CD8-positive, alpha-beta memory T cell (primary cell): ENCODE measurements around the gene GPR150. TPM values are rescaled to one million over a fixed set of nuclear protein-coding genes. Genes with fewer than 3 reads are reported as not detected.

Experiments
- CTCF ChIA-PET: fragments of 350-600 bp; sonication (Branson Sonifier 250); formaldehyde crosslinking; loops from one replicate; lab custom pipeline; 2021; ENCODE audit warnings: antibody characterized with exemption; lab: Charles Lee
- POLR2A ChIA-PET: fragments of 350-600 bp; sonication (Branson Sonifier 250); formaldehyde crosslinking; loops from one replicate; lab custom pipeline; 2021; ENCODE audit warnings: antibody characterized with exemption; lab: Charles Lee
- DNase-seq, 5 donors: peaks; one replicate each; pipeline versions ENCODE4 v3.0.0 to v3.0.0-alpha.2; 2020 to 2022; ENCODE audit warnings: mixed read lengths in 1 of 5
- H3K27ac ChIP-seq: one replicate; pipeline ENCODE4 v1.7.0; 2013; ENCODE audit warnings: low read depth, mild to moderate bottlenecking, low read length, moderate library complexity
- H3K27me3 ChIP-seq: 2 replicates; pipeline ENCODE4 v1.7.0; 2013; ENCODE audit warnings: low read length, mild to moderate bottlenecking; ENCODE audit not compliant: insufficient read depth, poor library complexity, severe bottlenecking
- H3K36me3 ChIP-seq: 2 replicates; pipeline ENCODE4 v1.7.0; 2013; ENCODE audit warnings: mild to moderate bottlenecking, low read length, moderate library complexity; ENCODE audit not compliant: insufficient read depth
- H3K4me1 ChIP-seq: 2 replicates; pipeline ENCODE4 v1.7.0; 2013; ENCODE audit warnings: mild to moderate bottlenecking, low read length, moderate library complexity; ENCODE audit not compliant: insufficient read depth
- H3K4me3 ChIP-seq: 2 replicates; pipeline ENCODE4 v1.7.0; 2013; ENCODE audit warnings: mild to moderate bottlenecking, low read length
- H3K9me3 ChIP-seq: 2 replicates; pipeline ENCODE4 v1.7.0; 2013; ENCODE audit warnings: mild to moderate bottlenecking, low read length
- H3K27ac Mint-ChIP-seq, 8 donors: one replicate each; pipeline ENCODE4 v1.8.0; 2020 to 2021; ENCODE audit warnings: mixed read lengths in 8 of 8, mild to moderate bottlenecking in 6 of 8, inconsistent platforms in 3 of 8, moderate library complexity in 3 of 8
- H3K27me3 Mint-ChIP-seq, 2 donors: one replicate each; pipeline ENCODE4 v1.8.0; 2020 to 2021; ENCODE audit warnings: mixed read lengths in 2 of 2, mild to moderate bottlenecking in 1 of 2, moderate library complexity in 1 of 2
- H3K36me3 Mint-ChIP-seq, 3 donors: one replicate each; pipeline ENCODE4 v1.8.0; 2020 to 2021; ENCODE audit warnings: mixed read lengths in 3 of 3, inconsistent platforms in 1 of 3, mild to moderate bottlenecking in 1 of 3
- H3K4me1 Mint-ChIP-seq, 3 donors: one replicate each; pipeline ENCODE4 v1.8.0; 2020 to 2021; ENCODE audit warnings: mixed read lengths in 3 of 3, inconsistent platforms in 1 of 3, mild to moderate bottlenecking in 1 of 3
- H3K4me3 Mint-ChIP-seq, 7 donors: one replicate each; pipeline ENCODE4 v1.8.0; 2020 to 2021; ENCODE audit warnings: mixed read lengths in 7 of 7, mild to moderate bottlenecking in 6 of 7, moderate library complexity in 4 of 7, inconsistent platforms in 2 of 7
- H3K9me3 Mint-ChIP-seq, 5 donors: one replicate each; pipeline ENCODE4 v1.8.0; 2020 to 2022; ENCODE audit warnings: mixed read lengths in 5 of 5, mild to moderate bottlenecking in 3 of 5, moderate library complexity in 2 of 5, inconsistent platforms in 1 of 5
- polyA plus RNA-seq: library from polyadenylated mRNA; unstranded; fragments of 300-500 nt; fragmentation: Illumina TruSeq; gene quantifications from one replicate; pipeline ENCODE4 v1.2.3, GENCODE V29; 2021
- total RNA-seq, 2 experiments: library from RNA; stranded (reverse); gene quantifications; one replicate each; pipeline ENCODE4 v1.2.3, GENCODE V29; 2021

The GPR150 gene
- total and polyA plus RNA-seq, 3 experiments from 2014 or later, result 0.18 to 2.8 (median 0.26) TPM

- DNase-seq, result no peak
- Histone ChIP-seq H3K9me3 (no peaks in the 10 kb centered on the region), H3K4me3 (no peak overlapping the region), H3K4me1 (no peaks in the 10 kb centered on the region), H3K36me3 (no peaks in the 10 kb centered on the region), H3K27me3 (no peaks in the 10 kb centered on the region), H3K27ac (no peak overlapping the region)
- Mint-ChIP-seq H3K36me3 (no peaks in the 10 kb centered on the region), H3K27me3 (peaks cover 0 to 2% of the 10 kb centered on the region in 2 donors), H3K4me3 (no peak overlapping the region), H3K27ac (no peak overlapping the region), H3K4me1 (no peaks in the 10 kb centered on the region), H3K9me3 (no peaks in the 10 kb centered on the region)
- ChIA-PET POLR2A (no interaction called here), CTCF (no interaction called here)
Observed at GRCh38 chr5:95669985-95670384, 50.1 kb downstream of the GPR150 start.

GRCh38 chr5:95670568-95670967, 50.7 kb downstream of the GPR150 start:
- Mint-ChIP-seq H3K9me3 (no peaks in the 10 kb centered on the region), H3K27me3 (peaks cover 2 to 3% of the 10 kb centered on the region in 2 donors), H3K27ac (no peak overlapping the region), H3K4me1 (no peaks in the 10 kb centered on the region), H3K4me3 (no peak overlapping the region), H3K36me3 (no peaks in the 10 kb centered on the region)
- POLR2A ChIA-PET, result no interaction called here
- no peaks in the 10 kb centered on the region for H3K36me3 ChIP-seq
- H3K4me3 ChIP-seq, result no peak overlapping the region
- H3K27ac ChIP-seq, result no peak overlapping the region
- DNase-seq, result no peak
- H3K27me3 ChIP-seq, result no peaks in the 10 kb centered on the region
- no peaks in the 10 kb centered on the region for H3K9me3 ChIP-seq
- H3K4me1 ChIP-seq, result no peaks in the 10 kb centered on the region
- CTCF ChIA-PET, result no interaction called here

Other genes with a start within 250 kb of the GPR150 start
- not detected for gene FAM81B, start 228.7 kb upstream of the GPR150 start, total RNA-seq
- gene FAM81B, start 228.7 kb upstream of the GPR150 start, polyA plus RNA-seq, result not detected
- 10 to 100 TPM; 65.2 to 65.7 TPM for gene SKIC3, start 65.1 kb upstream of the GPR150 start, total RNA-seq
- gene SKIC3, start 65.1 kb upstream of the GPR150 start, polyA plus RNA-seq, result 40.2 TPM
- 1 to 10 TPM; 4.3 to 5.7 TPM for gene ARSK, start 65.0 kb upstream of the GPR150 start, total RNA-seq
- 9.6 TPM for gene ARSK, start 65.0 kb upstream of the GPR150 start, polyA plus RNA-seq
- 1 to 10 TPM; 4.2 to 5.4 TPM for gene RFESD, start 26.7 kb downstream of the GPR150 start, total RNA-seq
- 7.2 TPM for gene RFESD, start 26.7 kb downstream of the GPR150 start, polyA plus RNA-seq
- gene SPATA9, start 62.9 kb downstream of the GPR150 start, total RNA-seq, result not detected
- gene SPATA9, start 62.9 kb downstream of the GPR150 start, polyA plus RNA-seq, result not detected
- under 1 TPM; 0.33 to 0.48 TPM for gene RHOBTB3, start 111.2 kb downstream of the GPR150 start, total RNA-seq
- gene RHOBTB3, start 111.2 kb downstream of the GPR150 start, polyA plus RNA-seq, result 2.4 TPM
- 10 to 100 TPM; 22.2 to 25.0 TPM for gene GLRX, start 202.6 kb downstream of the GPR150 start, total RNA-seq
- 240 TPM for gene GLRX, start 202.6 kb downstream of the GPR150 start, polyA plus RNA-seq